DND-41 (cell line): ENCODE data around the gene MMP14.

Experiments
- EZH2 ChIP-seq: IDR thresholded peaks from 3 replicates; pipeline ENCODE4 v1.6.1; 2012; ENCODE audit warnings: borderline replicate concordance, low read depth, mild to moderate bottlenecking, moderate library complexity, low read length, inconsistent platforms; ENCODE audit not compliant: severe bottlenecking
- TF ChIP-seq, protein P1 (sequence below): IDR thresholded peaks from 2 replicates; pipeline ENCODE4 v1.5.1; 2012; ENCODE audit warnings: borderline replicate concordance, low read length, moderate library complexity, mild to moderate bottlenecking; ENCODE audit not compliant: poor library complexity, severe bottlenecking; ENCODE audit errors: extremely low read depth

- TF ChIP-seq, protein P1, sequence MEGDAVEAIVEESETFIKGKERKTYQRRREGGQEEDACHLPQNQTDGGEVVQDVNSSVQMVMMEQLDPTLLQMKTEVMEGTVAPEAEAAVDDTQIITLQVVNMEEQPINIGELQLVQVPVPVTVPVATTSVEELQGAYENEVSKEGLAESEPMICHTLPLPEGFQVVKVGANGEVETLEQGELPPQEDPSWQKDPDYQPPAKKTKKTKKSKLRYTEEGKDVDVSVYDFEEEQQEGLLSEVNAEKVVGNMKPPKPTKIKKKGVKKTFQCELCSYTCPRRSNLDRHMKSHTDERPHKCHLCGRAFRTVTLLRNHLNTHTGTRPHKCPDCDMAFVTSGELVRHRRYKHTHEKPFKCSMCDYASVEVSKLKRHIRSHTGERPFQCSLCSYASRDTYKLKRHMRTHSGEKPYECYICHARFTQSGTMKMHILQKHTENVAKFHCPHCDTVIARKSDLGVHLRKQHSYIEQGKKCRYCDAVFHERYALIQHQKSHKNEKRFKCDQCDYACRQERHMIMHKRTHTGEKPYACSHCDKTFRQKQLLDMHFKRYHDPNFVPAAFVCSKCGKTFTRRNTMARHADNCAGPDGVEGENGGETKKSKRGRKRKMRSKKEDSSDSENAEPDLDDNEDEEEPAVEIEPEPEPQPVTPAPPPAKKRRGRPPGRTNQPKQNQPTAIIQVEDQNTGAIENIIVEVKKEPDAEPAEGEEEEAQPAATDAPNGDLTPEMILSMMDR: no peak
- no peak for TF ChIP-seq EZH2
Observed at GRCh38 chr14:22803687-22803974, 32.8 kb upstream of the MMP14 start.
